ENCODE measurements around the gene RAB27A. TPM values are rescaled to one million over a fixed set of nuclear protein-coding genes. Genes with fewer than 3 reads are reported as not detected.

RAB27A gene
- total and polyA plus RNA-seq, 2 donors (not counting 1 experiment from before 2014, with no cell fraction given), result 14.4 to 47.4 TPM

DNA sequence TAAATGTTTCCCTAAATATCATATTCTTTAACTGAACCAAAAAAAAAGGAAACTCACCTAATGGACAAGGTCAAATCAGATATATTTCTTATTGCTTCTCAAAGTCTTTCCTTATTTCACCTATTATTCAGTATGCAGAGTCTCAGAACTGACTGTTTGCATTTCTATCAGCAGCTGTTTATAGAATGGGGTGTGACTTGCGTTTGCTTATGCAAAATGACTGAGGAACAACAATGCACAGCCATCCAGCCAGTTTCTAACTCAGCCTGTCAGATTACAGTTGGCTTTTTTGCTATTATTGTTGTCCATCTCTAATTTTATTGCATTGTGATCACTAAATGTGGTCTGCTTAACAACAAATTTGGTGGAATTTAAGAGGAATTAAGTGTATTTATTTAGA lies 40.7 kb downstream of the RAB27A start:
- H3K27me3 ChIP-seq (ENCODE audit: control insufficient read depth, insufficient read depth, low read length), result no peaks in the 10 kb centered on the region
- H3K9me3 ChIP-seq (ENCODE audit: control insufficient read depth, insufficient read depth, low read depth, low read length), result no peaks in the 10 kb centered on the region
- H3K36me3 ChIP-seq (ENCODE audit: control insufficient read depth, insufficient read depth, low read length), result no peaks in the 10 kb centered on the region
- no peaks in the 10 kb centered on the region for H4K20me1 ChIP-seq (ENCODE audit: control insufficient read depth, extremely low read depth, insufficient read depth, low read length)
- no peak overlapping the region for H3K9ac ChIP-seq (ENCODE audit: insufficient read depth, low read length)
- H3K4me3 ChIP-seq (replicated peaks in 1 of 4; ENCODE audit: control extremely low read depth in 1 of 4, insufficient read depth in 1 of 4, low read depth in 3 of 4, low read length in 4 of 4), result no peak overlapping the region
- peak in 1 of 2 donors; percentile 51 for DNase-seq (ENCODE audit: low read depth in 2 of 2)
- no peaks in the 10 kb centered on the region for H3K4me1 ChIP-seq (ENCODE audit: control insufficient read depth, extremely low read depth, insufficient read depth, low read length)
- H3K4me2 ChIP-seq (ENCODE audit: extremely low read depth, insufficient read depth, low read length), result no peak overlapping the region
- H3K79me2 ChIP-seq (ENCODE audit: control insufficient read depth, insufficient read depth, low read length), result no peaks in the 10 kb centered on the region
- no peak for TF ChIP-seq EZH2 (IDR thresholded peaks at IDR 0.05; ENCODE audit: low read length, missing control alignments)
- TF ChIP-seq, protein P1, sequence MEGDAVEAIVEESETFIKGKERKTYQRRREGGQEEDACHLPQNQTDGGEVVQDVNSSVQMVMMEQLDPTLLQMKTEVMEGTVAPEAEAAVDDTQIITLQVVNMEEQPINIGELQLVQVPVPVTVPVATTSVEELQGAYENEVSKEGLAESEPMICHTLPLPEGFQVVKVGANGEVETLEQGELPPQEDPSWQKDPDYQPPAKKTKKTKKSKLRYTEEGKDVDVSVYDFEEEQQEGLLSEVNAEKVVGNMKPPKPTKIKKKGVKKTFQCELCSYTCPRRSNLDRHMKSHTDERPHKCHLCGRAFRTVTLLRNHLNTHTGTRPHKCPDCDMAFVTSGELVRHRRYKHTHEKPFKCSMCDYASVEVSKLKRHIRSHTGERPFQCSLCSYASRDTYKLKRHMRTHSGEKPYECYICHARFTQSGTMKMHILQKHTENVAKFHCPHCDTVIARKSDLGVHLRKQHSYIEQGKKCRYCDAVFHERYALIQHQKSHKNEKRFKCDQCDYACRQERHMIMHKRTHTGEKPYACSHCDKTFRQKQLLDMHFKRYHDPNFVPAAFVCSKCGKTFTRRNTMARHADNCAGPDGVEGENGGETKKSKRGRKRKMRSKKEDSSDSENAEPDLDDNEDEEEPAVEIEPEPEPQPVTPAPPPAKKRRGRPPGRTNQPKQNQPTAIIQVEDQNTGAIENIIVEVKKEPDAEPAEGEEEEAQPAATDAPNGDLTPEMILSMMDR (conservative IDR thresholded peaks at IDR 0.05 in 1 of 2, IDR thresholded peaks at IDR 0.05 in 1 of 2; ENCODE audit: low read depth in 1 of 2, low read length in 2 of 2), result no peak
- H2AFZ ChIP-seq (ENCODE audit: low read length), result no peak overlapping the region
- no peak overlapping the region for H3K27ac ChIP-seq (ENCODE audit: insufficient read depth, low read length)

DNA sequence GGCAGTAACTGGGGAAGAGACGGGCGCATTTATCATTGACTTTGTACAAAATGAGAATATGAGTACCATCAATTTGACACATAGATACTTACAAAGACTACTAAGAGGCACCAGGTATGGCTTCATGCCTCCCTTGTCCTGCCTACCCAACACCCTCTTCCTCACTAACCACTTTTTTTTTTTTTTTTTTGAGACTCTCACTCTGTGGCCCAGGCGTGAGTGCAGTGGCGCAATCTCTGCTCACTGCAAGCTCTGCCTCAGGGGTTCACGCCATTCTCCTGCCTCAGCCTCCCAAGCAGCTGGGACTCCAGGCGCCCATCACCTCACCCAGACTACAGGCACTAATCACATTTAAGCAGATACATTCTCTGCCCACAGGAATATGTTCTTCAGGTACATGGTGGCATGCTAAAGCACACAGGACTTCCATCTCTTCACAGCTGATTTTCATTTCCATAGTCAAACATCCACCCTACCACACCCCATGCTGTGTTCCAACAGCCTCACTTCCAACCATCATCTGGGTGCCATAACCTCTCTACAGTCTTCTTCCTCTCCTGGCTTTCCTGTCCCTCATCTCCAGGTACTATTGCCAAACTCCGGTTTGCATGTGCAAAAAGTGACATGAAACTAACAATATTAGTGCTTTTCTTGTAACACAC lies 41.7 kb downstream of the RAB27A start:
- no peak overlapping the region for H3K27ac ChIP-seq (ENCODE audit: insufficient read depth, low read length)
- H2AFZ ChIP-seq (ENCODE audit: low read length), result no peak overlapping the region
- no peak overlapping the region for H3K4me2 ChIP-seq (ENCODE audit: extremely low read depth, insufficient read depth, low read length)
- TF ChIP-seq, protein P1 (conservative IDR thresholded peaks at IDR 0.05 in 1 of 2, IDR thresholded peaks at IDR 0.05 in 1 of 2; ENCODE audit: low read depth in 1 of 2, low read length in 2 of 2), result no peak
- TF ChIP-seq EZH2 (IDR thresholded peaks at IDR 0.05; ENCODE audit: low read length, missing control alignments), result no peak
- no peak for DNase-seq (ENCODE audit: low read depth in 2 of 2)
- no peak overlapping the region for H3K4me3 ChIP-seq (replicated peaks in 1 of 4; ENCODE audit: control extremely low read depth in 1 of 4, insufficient read depth in 1 of 4, low read depth in 3 of 4, low read length in 4 of 4)
- no peaks in the 10 kb centered on the region for H3K4me1 ChIP-seq (ENCODE audit: control insufficient read depth, extremely low read depth, insufficient read depth, low read length)
- no peaks in the 10 kb centered on the region for H3K27me3 ChIP-seq (ENCODE audit: control insufficient read depth, insufficient read depth, low read length)
- no peaks in the 10 kb centered on the region for H3K36me3 ChIP-seq (ENCODE audit: control insufficient read depth, insufficient read depth, low read length)
- H4K20me1 ChIP-seq (ENCODE audit: control insufficient read depth, extremely low read depth, insufficient read depth, low read length), result no peaks in the 10 kb centered on the region
- H3K9ac ChIP-seq (ENCODE audit: insufficient read depth, low read length), result no peak overlapping the region
- no peaks in the 10 kb centered on the region for H3K9me3 ChIP-seq (ENCODE audit: control insufficient read depth, insufficient read depth, low read depth, low read length)
- H3K79me2 ChIP-seq (ENCODE audit: control insufficient read depth, insufficient read depth, low read length), result no peaks in the 10 kb centered on the region

- TF ChIP-seq EZH2 (IDR thresholded peaks at IDR 0.05; ENCODE audit: low read length, missing control alignments), result no peak
- TF ChIP-seq, protein P1 (conservative IDR thresholded peaks at IDR 0.05 in 1 of 2, IDR thresholded peaks at IDR 0.05 in 1 of 2; ENCODE audit: low read depth in 1 of 2, low read length in 2 of 2), result no peak
- H3K4me3 ChIP-seq (replicated peaks in 1 of 4; ENCODE audit: control extremely low read depth in 1 of 4, insufficient read depth in 1 of 4, low read depth in 3 of 4, low read length in 4 of 4), result no peak overlapping the region
- H3K79me2 ChIP-seq (ENCODE audit: control insufficient read depth, insufficient read depth, low read length), result no peaks in the 10 kb centered on the region
- no peaks in the 10 kb centered on the region for H3K36me3 ChIP-seq (ENCODE audit: control insufficient read depth, insufficient read depth, low read length)
- H2AFZ ChIP-seq (ENCODE audit: low read length), result no peak overlapping the region
- no peaks in the 10 kb centered on the region for H3K9me3 ChIP-seq (ENCODE audit: control insufficient read depth, insufficient read depth, low read depth, low read length)
- no peaks in the 10 kb centered on the region for H3K27me3 ChIP-seq (ENCODE audit: control insufficient read depth, insufficient read depth, low read length)
- DNase-seq (ENCODE audit: low read depth in 2 of 2), result no peak
- no peak overlapping the region for H3K27ac ChIP-seq (ENCODE audit: insufficient read depth, low read length)
- H3K9ac ChIP-seq (ENCODE audit: insufficient read depth, low read length), result no peak overlapping the region
- H4K20me1 ChIP-seq (ENCODE audit: control insufficient read depth, extremely low read depth, insufficient read depth, low read length), result no peaks in the 10 kb centered on the region
- H3K4me2 ChIP-seq (ENCODE audit: extremely low read depth, insufficient read depth, low read length), result no peak overlapping the region
- no peaks in the 10 kb centered on the region for H3K4me1 ChIP-seq (ENCODE audit: control insufficient read depth, extremely low read depth, insufficient read depth, low read length)
Measured at GRCh38 chr15:55247311-55247710, 42.3 kb downstream of the RAB27A start.

Measured in fibroblast of lung (primary cell).